NCI-H2196 (cell line): ENCODE results near the gene PPP1R8.
"Not testable (repeated sequence)": the region's sequence is repeated elsewhere in the genome, so short reads cannot be mapped to it uniquely, and the experiment has no call there.

Experiments
- DNase-seq: peaks from one replicate; lab custom pipeline; 2025; ENCODE audit not compliant: unreplicated experiment; lab: John Stamatoyannopoulos, UW

PPP1R8 gene

GRCh38 chr1:27831568-27832410 lies 1.2 kb downstream of the PPP1R8 start:
- no peak for DNase-seq

- DNase-seq, result no peak
These were observed 2.2 kb downstream of the PPP1R8 start for GRCh38 chr1:27832762-27833161.

- DNase-seq, result no peak
These were observed 2.9 kb downstream of the PPP1R8 start for GRCh38 chr1:27833470-27833869.

- no peak for DNase-seq
These were observed 4.5 kb downstream of the PPP1R8 start for GRCh38 chr1:27835046-27835445.

GRCh38 chr1:27835501-27835900 lies 4.9 kb downstream of the PPP1R8 start:
- DNase-seq, result no peak

GRCh38 chr1:27849951-27850350 lies 19.4 kb downstream of the PPP1R8 start:
- no peak for DNase-seq

- DNase-seq, result no peak
These were observed 24.5 kb downstream of the PPP1R8 start for GRCh38 chr1:27855085-27855484.

GRCh38 chr1:27856561-27857343 lies 26.2 kb downstream of the PPP1R8 start:
- DNase-seq, result no peak

GRCh38 chr1:27857552-27857951 lies 27.0 kb downstream of the PPP1R8 start:
- DNase-seq, result not testable (repeated sequence)

GRCh38 chr1:27858072-27858948 lies 27.7 kb downstream of the PPP1R8 start:
- peak; percentile 90 for DNase-seq

GRCh38 chr1:27858949-27859576 lies 28.5 kb downstream of the PPP1R8 start:
- no peak for DNase-seq

- no peak for DNase-seq
These were observed 30.9 kb downstream of the PPP1R8 start for GRCh38 chr1:27861436-27861835.

GRCh38 chr1:27862004-27862403 lies 31.4 kb downstream of the PPP1R8 start:
- DNase-seq, result no peak

GRCh38 chr1:27862671-27863537 lies 32.3 kb downstream of the PPP1R8 start:
- peak; percentile 62 for DNase-seq

GRCh38 chr1:27863538-27863915 lies 32.9 kb downstream of the PPP1R8 start:
- no peak for DNase-seq

- no peak for DNase-seq
These were observed 33.8 kb downstream of the PPP1R8 start for GRCh38 chr1:27864264-27864895.

- no peak for DNase-seq
These were observed 35.2 kb downstream of the PPP1R8 start for GRCh38 chr1:27865821-27866220.

- DNase-seq, result no peak
These were observed 38.0 kb downstream of the PPP1R8 start for GRCh38 chr1:27868556-27868931.

GRCh38 chr1:27868932-27869718 lies 38.5 kb downstream of the PPP1R8 start:
- no peak for DNase-seq
